Lower lobe of right lung (tissue), 2 donors: ENCODE measurements around the gene SERINC3. TPM values are rescaled to one million over a fixed set of nuclear protein-coding genes. Genes with fewer than 3 reads are reported as not detected.
A peak's percentile ranks its signal among the peaks of the same experiment; 100 is the strongest.

Experiments
- ATAC-seq, 2 donors: fragments of 200-7000 bp; cut with Tn5 transposase; one replicate each; pipeline ENCODE4 v1.9.1; 2020 to 2022; ENCODE audit warnings: mild to moderate bottlenecking in 2 of 2, moderate library complexity in 2 of 2
- DNase-seq: peaks from one replicate; pipeline ENCODE4 v3.0.0-alpha.2; 2020
- H3K27ac ChIP-seq: fragments of 200-600 bp; one replicate; pipeline ENCODE4 v1.8.0; 2022
- H3K27me3 ChIP-seq: fragments of 200-600 bp; one replicate; pipeline ENCODE4 v1.8.0; 2022; ENCODE audit warnings: low read depth
- H3K36me3 ChIP-seq: fragments of 200-600 bp; one replicate; pipeline ENCODE4 v1.8.0; 2022; ENCODE audit warnings: mild to moderate bottlenecking
- H3K4me1 ChIP-seq: fragments of 200-600 bp; one replicate; pipeline ENCODE4 v1.8.0; 2022
- H3K4me3 ChIP-seq: fragments of 200-600 bp; one replicate; pipeline ENCODE4 v1.8.0; 2022; ENCODE audit warnings: mild to moderate bottlenecking
- H3K9me3 ChIP-seq: fragments of 200-600 bp; one replicate; pipeline ENCODE4 v1.8.0; 2022
- intact Hi-C: fragments of 100-400 bp; cut with DNase I; formaldehyde crosslinking; loops from one replicate; pipeline ENCODE4 v1.11.0; 2022
- total RNA-seq: library from RNA; stranded (reverse); fragmentation: NEBNext Ultra II Directional; extraction: Animal tissue kit (Norgen Biotek cat#: 25700); gene quantifications from one replicate; pipeline ENCODE4 v1.2.1, GENCODE V29; 2021
- TF ChIP-seq, protein P1 (sequence below): fragments of 200-600 bp; IDR thresholded peaks from one replicate; pipeline ENCODE4 v1.8.0; 2022; ENCODE audit warnings: antibody characterized with exemption, mild to moderate bottlenecking
- donor health status: DM: no; HTN: yes; CAD: no; lungs with severe emphysema.

SERINC3 gene
- total RNA-seq, 1 donor from 2014 or later, result 133 TPM

DNA sequence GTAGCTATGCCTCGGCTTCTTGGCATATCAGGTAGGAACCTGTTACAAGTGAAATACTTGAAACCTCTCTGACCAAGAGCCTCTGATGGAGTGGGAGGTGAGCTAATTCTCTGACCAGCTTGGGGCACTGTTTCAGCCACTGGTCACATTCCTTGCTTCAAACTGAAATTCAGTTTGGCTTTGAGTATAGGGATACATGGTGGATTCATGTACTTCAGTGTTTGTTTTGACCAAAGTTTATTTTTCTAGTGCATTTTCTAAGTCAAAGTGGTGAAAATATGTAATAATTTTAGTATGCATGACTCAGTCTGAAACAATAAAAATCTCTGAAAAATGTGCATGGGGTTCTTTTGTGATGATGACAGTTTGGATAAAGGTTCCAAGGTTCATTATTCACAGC, 27.6 kb downstream of the SERINC3 start:
- Histone ChIP-seq H3K36me3 (peaks cover 97% of the 10 kb centered on the region), H3K27me3 (no peaks in the 10 kb centered on the region), H3K27ac (no peak overlapping the region), H3K4me3 (no peak overlapping the region), H3K4me1 (no peaks in the 10 kb centered on the region), H3K9me3 (no peaks in the 10 kb centered on the region)
- no peak for DNase-seq
- intact Hi-C loops, result no loop called here
- ATAC-seq, result peak; percentile 64 to 68
- TF ChIP-seq, protein P1, sequence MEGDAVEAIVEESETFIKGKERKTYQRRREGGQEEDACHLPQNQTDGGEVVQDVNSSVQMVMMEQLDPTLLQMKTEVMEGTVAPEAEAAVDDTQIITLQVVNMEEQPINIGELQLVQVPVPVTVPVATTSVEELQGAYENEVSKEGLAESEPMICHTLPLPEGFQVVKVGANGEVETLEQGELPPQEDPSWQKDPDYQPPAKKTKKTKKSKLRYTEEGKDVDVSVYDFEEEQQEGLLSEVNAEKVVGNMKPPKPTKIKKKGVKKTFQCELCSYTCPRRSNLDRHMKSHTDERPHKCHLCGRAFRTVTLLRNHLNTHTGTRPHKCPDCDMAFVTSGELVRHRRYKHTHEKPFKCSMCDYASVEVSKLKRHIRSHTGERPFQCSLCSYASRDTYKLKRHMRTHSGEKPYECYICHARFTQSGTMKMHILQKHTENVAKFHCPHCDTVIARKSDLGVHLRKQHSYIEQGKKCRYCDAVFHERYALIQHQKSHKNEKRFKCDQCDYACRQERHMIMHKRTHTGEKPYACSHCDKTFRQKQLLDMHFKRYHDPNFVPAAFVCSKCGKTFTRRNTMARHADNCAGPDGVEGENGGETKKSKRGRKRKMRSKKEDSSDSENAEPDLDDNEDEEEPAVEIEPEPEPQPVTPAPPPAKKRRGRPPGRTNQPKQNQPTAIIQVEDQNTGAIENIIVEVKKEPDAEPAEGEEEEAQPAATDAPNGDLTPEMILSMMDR, result no peak

DNA sequence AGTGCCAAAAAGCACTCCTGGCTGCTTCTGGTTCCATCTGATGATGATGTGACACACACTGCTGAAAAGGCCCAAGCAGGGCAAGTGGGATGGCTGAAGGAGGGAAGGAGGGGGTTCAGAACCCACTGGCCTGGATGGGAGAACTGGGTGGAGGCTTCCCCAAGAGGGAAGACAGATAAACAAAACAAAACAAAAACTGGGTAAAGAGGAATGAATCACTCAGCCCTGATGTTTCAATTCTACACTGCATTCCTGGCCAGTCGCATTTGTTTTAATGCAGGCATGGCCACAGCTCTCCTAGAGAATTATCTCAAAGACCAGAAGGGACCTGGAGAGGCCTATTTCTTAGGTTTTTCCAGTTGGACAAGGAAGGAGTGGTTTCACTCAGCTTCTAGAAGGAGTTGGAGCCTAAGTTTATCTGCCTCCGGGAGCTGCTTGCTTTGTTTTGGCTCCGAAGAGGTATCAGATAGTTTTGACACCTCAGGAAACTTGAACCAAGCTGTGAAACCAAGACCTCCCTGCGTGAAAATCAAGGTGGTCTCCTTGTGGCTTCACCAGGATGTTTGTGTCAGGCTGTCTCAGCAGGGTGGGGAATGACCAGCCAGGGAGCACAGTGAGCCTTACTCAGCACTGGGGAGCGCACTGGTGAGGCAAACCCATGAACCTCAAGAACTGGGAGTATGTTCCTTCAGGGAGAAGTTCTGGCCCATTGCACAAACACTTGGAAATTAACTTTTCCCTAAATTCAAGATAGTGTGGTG, 30.1 kb downstream of the SERINC3 start:
- H3K27me3 ChIP-seq, result no peaks in the 10 kb centered on the region
- TF ChIP-seq, protein P1, result no peak
- no peak overlapping the region for H3K4me3 ChIP-seq
- no peaks in the 10 kb centered on the region for H3K9me3 ChIP-seq
- no peak overlapping the region for H3K27ac ChIP-seq
- DNase-seq (no peak), ATAC-seq (no peak)
- H3K4me1 ChIP-seq, result no peaks in the 10 kb centered on the region
- intact Hi-C loops, result no loop called here
- peaks cover 97% of the 10 kb centered on the region for H3K36me3 ChIP-seq

DNA sequence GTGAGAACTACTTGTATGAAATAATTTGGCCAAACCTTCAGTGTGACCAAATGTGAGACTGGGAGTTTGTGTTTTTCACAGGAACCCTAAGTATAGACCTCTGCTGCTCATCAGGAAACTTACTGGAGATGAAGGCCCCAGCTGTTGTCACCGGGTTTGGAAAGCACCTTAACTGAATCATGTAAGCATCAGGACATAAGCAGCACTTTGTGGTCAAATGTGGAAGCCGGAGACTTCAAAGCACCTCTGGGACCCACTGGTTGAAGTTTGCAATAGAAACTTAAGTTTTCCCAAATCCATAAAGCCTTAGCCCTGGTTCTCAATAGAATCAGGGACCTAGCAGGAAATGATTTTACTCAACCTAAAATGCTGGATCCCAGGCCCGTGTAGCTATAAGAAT, 31.9 kb downstream of the SERINC3 start:
- intact Hi-C loops, result no loop called here
- H3K27me3 ChIP-seq, result no peaks in the 10 kb centered on the region
- H3K4me3 ChIP-seq, result no peak overlapping the region
- no peak for ATAC-seq
- no peak for DNase-seq
- TF ChIP-seq, protein P1, result no peak
- no peak overlapping the region for H3K27ac ChIP-seq
- no peaks in the 10 kb centered on the region for H3K4me1 ChIP-seq
- H3K9me3 ChIP-seq, result no peaks in the 10 kb centered on the region
- peaks cover 85% of the 10 kb centered on the region for H3K36me3 ChIP-seq

DNA sequence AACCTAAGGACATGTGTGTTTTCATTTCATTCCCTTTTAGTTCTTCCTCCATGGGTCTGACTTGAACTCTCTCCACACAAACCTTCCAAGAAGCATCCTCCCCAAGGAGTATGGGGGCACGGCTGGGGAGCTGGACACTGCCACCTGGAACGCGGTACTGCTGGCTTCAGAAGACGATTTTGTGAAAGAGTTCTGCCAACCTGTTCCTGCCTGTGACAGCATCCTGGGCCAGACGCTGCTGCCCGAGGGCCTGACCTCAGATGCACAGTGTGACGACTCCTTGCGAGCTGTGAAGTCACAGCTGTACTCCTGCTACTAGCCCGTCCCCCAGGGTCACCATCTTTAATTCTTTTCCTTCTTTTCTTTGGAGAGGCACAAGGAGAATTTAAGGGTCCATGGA, 32.6 kb downstream of the SERINC3 start:
- Histone ChIP-seq H3K9me3 (no peaks in the 10 kb centered on the region), H3K4me1 (no peaks in the 10 kb centered on the region), H3K36me3 (peaks cover 85% of the 10 kb centered on the region), H3K4me3 (no peak overlapping the region), H3K27me3 (no peaks in the 10 kb centered on the region), H3K27ac (no peak overlapping the region)
- intact Hi-C loops, result no loop called here
- no peak for ATAC-seq
- no peak for DNase-seq
- TF ChIP-seq, protein P1, result no peak

DNA sequence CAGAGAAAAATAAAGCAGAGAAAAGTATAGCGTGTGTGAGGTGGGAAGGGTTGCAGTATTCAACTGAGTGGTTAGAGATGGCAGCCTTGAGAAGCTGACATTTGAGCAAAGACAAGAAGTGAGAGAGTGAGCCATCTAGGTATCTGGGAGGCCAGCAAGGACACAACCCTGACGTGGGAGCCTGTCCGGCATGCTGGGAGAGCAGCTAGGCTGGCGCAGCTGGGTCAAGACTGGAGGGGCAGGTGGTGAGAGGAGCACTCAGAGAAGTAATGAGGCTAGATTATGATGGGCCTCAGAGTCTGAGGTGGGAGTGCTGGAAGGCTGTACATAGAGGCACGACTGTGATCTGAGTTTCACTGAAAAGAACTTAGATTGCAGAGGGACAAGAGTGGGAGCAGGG, 33.3 kb downstream of the SERINC3 start:
- peaks cover 84% of the 10 kb centered on the region for H3K36me3 ChIP-seq
- no peaks in the 10 kb centered on the region for H3K27me3 ChIP-seq
- TF ChIP-seq, protein P1, result no peak
- H3K9me3 ChIP-seq, result no peaks in the 10 kb centered on the region
- ATAC-seq, result no peak
- no peak for DNase-seq
- intact Hi-C loops, result no loop called here
- no peak overlapping the region for H3K4me3 ChIP-seq
- no peak overlapping the region for H3K27ac ChIP-seq
- H3K4me1 ChIP-seq, result no peaks in the 10 kb centered on the region
